Measurements from ENCODE around the gene TOLLIP. TPM values are rescaled to one million over a fixed set of nuclear protein-coding genes. Genes with fewer than 3 reads are reported as not detected.
"Not testable (repeated sequence)": the region's sequence is repeated elsewhere in the genome, so short reads cannot be mapped to it uniquely, and the experiment has no call there.

Gene TOLLIP
- total RNA-seq, 1 donor from 2014 or later: 122 TPM

DNA sequence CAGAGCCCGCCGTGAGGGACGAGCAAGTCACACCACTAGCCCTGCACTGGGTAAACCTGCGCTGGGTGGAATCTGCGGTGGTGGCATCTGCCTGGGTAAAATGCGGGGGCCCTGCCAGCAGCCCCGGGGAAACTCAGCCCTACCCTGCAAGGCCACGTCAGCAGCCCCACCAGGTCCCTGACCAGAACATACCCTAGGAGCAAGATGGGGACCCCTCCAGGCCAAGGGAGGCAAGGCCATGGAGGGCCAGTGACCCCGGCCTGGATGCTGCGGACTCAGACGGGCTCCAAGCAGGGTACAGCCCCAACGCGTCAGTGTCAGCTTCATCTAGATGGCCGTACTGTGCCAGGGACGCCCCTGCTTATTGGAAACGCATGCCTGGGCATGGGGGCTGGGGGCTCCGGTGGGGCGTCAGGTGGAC lies 26.3 kb downstream of the TOLLIP start:
- no peak for DNase-seq (ENCODE audit: low spot score)

DNA sequence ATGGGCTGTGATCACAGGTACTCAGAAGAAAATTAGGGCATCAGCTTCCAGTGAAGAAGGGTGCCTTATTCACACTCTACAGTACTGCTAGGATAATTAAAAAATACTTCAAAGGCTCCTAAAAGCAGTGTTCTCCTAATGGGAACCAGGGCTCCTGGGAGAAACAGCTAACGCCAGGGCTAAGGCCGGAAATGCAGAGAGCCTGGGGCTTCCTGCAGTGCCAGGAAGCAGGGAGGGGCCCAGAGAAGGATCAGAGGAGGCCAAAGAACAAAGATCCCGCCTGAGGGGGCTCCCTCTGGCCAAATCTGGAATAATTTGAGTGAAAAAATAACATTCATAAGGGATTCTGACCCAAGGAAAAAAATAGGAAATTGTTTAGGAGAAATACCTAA lies 27.5 kb downstream of the TOLLIP start:
- DNase-seq (ENCODE audit: low spot score): no peak

DNA sequence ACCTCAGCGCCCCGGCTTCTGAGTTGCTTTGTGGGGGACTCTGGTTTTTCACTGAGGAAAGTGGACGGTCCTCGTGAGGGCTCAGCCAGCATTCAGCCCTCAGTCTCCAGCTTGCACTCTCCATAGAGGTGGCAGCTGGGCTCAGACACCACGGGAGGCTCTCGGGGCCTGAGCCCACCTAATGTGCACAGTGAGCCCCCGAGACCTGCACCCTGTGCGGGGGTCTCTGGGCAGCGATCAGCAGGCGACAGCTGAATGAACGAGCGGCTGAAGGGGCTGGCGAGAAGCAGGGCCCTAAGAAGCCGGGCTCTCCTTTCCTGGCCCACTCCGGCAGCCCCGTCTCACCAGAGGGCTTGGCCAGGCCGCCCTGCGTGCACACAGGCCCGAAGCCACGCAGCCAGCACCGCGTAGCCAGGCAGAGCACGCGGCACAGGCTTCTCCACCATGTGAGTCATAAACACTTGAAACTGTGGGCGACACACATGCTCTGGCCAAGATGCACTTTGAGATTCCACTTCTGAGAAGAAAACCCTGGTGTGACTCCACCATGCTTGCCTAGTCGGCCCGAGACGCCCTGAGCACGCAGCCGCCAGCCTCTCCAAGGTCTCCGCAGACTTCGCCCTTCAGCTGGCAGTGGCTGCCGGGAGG lies 28.0 kb downstream of the TOLLIP start:
- DNase-seq (ENCODE audit: low spot score): no peak

DNA sequence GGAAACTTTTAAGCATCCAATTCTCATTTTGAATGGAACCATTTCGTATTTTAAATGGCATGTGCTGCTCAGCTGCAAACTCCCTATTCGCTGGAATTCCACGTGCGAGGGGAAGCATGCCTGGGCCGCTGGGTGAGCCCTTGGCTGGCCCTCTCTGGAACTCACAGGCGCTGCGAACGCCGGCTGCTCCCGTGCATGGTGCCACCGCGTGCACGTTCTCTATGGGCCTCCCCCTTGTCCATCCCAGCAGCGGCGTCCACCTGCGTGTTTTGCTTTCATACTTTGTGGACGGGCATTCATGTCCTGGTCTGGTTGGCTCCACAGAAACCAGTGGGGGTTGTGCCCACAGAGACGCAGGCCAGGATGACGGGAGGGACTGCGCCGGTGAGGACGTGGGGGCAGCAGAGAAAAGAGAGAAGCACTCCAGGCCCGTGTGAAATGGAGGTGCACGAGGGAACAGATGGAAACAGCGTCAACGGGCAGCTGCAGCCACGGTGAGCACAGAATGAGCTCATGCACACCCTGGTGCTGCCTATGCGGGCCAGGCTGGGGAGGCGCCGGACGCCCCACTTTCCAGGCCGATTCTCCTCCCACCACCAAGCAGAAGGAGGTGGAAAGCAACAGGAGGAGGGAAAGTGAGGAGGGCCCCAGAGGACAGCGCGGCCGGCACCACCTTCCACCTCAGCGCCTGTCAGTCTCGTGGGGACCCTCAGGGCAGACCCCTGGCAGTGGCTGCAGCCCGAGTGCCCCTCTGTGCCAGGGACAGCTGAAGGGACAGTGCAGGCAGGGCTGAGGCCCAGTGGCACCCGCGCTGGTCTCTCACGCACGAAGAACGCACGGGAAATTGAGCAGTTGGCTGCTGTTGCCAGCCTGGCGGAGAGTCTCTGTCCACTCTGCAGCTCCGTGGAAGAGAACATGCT lies 29.1 kb downstream of the TOLLIP start:
- DNase-seq (ENCODE audit: low spot score): no peak

DNA sequence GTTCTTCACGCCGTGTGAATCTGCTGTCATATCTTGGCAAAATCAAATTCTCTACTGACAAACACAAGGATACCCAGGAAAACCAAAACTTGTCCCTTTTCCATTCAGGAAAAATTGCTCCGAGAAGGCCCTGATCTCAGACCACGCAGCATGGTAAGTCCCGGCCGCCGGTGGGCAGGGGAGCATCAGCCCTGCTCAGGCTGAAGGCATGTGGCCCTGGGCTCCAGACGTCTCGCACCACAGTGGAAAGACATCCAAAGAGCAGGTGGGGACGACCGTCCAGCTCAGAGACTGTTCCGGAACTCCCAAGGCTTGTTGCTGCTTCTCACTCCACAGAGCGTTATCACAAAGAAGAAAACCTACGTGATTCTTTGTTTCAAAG lies 29.8 kb downstream of the TOLLIP start:
- no peak for DNase-seq (ENCODE audit: low spot score)

DNA sequence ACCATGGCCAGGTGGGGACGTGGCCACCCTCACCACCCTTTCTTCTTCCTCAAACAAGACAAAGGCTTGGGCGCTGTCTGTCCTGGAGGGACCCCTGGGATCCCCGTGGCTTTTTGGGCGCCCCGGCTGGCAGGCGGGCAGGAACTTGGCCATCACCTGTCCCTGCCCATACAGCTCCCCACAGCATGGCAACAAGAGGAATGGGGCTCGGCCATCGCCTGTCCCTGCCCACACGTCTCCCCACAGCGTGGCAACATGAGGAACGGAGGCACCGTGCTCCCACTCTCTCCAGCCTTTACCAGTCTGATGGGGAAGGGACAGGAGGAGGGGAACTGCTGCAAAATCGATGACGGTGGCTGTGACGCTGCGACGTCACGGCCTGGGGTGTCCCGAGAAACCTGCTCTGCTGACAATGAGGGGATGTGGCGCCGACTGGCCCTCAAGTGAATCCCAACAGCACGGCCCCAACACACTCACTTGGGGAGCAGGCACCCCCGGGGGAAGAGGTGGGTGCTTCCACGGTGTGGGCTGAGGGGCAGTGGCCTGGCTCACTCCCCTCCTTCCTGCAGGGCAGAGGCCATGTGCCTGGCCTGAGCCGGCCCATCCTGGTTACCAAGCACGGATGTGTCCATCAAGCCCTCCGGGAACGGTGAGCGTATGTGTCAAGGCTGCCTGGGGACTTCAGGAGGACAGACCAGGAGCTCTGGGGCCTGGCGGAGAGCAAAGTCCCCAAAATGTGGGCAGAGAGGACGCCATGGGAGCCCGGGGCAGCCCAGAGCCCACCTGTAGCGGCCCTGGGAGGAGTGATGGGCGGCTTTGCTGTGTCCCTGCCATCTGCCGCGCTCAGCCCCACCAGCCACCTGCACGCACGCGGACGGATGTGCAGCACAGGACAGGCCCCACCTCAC lies 30.4 kb downstream of the TOLLIP start:
- DNase-seq (ENCODE audit: low spot score): no peak

DNA sequence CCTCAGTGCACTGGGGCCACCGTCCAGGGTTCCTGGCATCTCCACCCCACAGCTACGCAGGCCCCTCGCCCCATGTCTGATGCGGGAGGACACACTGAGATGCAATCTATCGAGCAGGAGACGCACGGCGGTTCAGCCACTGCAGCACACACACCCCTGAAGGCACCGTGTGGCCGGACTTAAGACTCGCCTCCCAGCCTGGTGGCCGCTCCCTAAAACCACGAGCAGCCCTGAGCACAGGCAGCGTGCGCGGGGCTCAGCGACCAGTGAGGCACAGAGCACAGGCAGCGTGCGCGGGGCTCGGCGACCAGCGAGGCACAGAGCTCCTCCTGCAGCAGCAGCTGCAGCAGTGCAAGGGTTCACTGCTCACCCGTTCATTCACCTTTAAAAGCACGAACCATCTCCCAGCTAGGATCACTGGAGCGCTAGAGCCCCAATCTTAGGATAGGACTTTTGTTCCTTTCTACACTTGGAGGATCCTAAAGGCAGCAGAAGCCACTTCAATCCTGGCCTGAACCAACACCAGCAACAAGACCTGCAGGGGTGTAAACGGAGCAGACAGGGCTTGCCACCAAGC lies 31.4 kb downstream of the TOLLIP start:
- no peak for DNase-seq (ENCODE audit: low spot score)

DNA sequence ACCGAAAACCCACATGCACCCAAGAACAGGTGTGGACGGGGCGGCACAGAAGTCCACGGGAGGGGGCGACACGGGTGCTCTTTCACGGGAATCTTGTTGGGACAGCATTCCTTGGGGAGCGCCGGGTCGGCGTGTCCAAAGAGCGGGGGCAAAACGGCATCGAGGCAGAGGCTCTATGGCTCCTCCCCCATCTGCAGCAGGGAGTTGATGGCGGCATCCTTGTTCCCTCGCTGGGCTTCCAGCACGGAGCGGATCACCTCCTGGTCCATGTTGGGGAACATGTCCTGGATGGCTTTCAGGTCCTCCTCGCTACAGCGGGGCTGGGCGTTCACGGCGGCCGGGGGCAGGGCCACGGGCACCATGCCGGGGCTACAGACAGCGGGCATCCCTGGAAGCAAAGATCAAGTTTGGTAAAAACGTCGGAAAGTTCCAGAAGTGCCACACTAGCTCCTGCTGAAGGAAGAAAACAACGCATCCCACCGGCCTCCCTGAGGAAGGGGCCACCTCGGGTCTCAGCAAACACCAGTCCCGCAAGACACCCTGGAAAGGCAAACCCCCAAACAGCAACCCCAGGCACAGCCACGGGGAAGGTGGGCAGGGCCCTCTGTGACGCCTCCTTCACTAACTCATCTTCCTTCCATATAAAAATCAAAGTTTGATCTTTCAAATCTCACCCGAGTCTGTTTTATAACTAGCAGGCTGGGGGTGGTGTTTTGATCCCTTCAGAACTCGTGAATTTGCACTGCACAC lies 32.4 kb downstream of the TOLLIP start:
- no peak for DNase-seq (ENCODE audit: low spot score)

DNA sequence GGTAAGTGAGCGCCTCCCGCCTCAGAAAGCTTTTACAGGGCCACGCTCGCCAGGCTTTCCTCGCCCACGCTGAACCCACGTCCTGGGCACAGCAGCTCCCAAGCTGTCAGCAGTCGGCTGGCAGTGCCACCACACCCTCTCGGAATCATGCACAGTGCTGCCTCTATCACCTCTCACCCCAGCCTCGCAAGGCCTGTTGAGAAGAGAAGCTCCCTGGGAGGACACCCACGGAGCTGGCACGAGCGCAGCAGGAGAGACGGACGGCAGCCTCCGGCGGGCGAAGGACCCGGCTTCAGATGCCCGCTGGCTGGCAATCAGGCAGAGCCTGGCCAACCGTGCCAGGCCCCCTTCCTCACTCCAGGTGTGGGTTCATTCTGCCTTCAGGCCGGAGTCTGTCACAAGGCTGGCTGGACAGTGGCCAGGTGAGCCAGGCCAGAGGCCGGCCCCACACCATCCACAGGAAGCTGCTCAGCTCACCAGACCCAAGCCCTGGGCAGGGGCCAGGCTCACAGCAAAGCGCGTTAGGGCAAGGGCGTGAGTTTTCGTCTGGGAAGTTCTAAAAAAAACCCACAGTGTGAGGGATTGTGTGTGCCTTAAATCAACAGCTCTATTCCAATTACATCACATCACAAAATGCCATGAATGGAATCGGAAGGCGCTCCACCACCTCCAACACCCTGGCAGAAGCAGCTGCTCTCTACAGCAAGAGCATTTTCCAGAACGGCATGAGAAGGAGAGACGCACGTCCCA lies 33.2 kb downstream of the TOLLIP start:
- no peak for DNase-seq (ENCODE audit: low spot score)

DNA sequence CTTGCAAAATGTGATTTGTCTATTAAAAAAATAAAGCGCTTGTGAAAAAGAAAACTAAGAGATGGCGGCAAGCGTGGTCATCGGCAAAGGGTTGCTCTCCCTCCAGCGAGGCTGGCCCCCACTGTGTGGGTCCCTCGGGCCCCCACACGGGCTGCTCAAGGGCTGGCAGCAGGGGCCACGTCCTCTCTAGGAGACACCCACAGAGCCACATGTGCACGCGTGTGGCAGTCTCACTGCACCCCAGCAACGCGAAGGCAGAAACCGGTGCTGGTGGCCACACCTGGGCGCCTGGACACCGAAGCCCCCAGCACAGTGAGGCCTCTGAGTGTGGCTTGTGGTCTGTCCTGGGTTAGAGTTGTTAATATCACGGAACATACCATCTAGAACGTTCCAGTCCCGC lies 34.4 kb downstream of the TOLLIP start:
- DNase-seq (ENCODE audit: low spot score): no peak

DNA sequence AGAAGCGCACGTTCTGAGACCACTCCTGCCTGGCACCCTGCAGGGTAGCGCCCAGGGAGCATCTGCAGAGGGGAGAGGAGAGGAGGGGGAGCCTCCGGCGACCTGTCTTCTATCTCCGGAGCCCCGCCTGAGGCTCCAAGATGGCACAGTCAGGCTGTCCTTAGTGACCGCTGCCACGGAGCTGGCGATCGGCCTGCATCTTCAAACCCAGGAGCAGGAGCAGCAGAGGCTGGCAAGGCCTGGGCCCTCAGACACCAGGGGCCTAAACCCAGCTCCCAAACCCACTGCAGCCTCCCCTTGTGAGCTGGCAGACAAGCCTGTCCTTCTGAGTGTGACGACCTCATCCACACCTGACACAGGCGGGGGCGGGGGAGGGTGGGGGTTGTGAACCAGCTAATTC lies 34.9 kb downstream of the TOLLIP start:
- no peak for DNase-seq (ENCODE audit: low spot score)

DNA sequence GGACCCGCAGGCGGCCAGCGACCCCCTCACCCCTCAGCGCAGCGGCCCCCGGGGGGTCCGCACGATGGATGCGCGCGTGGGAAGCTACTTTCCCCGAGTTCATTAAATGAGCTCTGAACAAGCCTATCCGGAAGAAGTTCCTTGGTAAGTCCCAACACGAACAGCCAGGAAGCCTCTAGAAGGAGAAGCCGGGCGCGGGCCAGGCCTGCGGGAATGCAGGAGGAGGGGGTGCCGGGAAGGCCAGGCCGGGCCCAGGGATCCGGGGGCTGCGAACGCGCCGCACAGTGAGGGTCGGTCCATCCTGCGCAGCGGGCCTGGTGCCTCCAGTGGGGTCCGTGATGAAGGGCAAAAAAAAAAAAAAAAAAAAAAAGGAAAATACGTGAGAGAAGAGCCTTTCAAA lies 36.9 kb downstream of the TOLLIP start:
- DNase-seq (ENCODE audit: low spot score): no peak

DNA sequence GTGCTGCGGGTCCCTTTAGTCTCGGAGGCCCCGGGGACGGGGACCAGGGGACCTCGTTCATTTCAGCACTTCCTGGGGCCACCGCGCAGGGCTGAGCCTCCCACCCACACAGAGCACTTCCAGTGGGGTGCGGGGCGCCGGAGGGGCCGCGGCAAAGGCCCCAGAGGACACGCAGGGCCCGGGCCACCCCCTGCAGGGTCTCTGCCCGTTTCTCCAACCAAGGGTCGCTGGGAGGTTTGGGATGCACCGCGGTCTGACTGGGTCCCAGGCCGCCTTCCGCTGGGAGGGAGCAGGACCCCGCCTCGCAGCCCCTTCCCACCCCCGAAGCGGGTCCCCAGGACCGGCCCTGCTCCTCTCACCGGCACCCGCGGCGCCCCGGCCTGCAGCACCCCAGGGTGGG lies 37.5 kb downstream of the TOLLIP start:
- DNase-seq (ENCODE audit: low spot score): no peak

DNA sequence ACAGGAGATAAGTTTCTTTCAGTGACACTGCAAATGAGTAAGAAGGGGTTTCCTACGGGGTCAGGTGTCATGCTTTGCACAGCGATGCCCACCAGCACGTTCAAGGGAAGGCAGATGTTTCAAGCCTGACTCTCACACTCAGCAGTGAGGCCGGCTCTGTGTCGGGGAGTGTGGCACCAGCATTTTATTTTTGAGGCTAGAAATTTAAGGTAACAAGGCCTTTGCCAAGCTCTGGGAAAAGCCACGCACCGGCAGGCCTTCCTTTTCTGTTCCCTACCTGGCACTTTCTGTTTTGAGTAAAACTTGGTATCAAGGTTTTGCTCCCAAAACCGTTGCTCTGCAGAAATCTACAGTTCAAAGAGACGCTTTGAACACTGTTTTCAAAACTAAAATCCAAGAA lies 38.0 kb downstream of the TOLLIP start:
- DNase-seq (ENCODE audit: low spot score): no peak

DNA sequence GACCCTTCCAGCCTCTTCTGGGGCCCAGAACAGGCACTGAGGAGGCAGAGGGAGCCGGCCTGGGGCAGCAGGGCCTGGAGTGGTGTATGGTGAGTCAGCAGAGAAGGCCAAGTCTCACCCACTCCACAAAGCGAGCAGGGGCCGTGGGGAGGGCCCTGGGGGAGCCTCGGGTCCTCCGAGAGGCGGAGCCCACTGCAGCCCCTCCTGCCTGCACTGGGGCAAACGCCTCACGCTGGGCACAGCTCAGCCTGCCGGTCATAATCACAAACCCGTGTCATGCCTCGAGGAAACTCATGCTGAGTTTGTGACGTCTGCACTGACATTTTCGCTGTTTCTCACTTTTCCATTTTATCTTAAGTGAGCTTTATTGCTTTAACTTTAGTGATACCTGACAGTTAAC lies 38.4 kb downstream of the TOLLIP start:
- DNase-seq (ENCODE audit: low spot score): no peak

DNA sequence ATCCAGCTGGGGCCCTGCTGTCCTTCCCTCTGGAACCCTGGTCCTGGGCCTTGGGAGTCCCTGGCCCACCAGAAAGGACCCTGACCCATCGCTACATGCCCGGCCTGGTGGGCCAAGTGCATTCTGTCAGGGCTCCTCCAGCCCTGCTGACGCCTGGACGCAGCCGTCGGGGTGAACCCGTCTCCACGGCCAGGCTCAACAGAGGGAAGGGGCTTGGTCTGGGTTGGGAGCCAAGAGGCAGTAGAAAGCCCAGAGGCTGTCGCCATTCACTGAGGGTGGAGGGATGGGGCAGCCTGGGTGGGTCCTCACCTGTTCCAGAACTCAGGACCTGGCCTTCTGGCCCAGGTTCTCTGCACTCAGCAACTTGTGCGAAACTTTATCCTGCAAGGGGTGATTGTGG lies 39.0 kb downstream of the TOLLIP start:
- DNase-seq (ENCODE audit: low spot score): no peak

DNA sequence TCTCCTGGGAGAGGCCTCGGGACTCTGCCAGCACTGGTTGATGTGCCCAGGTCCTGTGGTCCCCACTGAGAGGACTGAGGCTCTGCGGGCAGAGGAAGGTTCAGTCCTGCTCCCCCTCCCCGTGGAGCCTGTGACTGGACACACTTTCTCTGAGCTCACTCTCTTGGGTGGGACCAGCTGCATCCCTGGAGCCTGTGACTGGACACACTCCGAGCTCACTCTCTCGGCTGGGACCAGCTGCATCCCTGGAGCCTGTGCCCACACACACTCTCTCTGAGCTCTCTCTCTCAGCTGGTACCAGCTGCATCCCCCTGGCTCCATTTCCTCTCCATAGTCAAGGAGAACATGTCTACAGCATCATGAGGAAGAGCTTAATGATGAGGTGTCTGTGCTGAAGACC lies 39.5 kb downstream of the TOLLIP start:
- DNase-seq (ENCODE audit: low spot score): no peak

DNA sequence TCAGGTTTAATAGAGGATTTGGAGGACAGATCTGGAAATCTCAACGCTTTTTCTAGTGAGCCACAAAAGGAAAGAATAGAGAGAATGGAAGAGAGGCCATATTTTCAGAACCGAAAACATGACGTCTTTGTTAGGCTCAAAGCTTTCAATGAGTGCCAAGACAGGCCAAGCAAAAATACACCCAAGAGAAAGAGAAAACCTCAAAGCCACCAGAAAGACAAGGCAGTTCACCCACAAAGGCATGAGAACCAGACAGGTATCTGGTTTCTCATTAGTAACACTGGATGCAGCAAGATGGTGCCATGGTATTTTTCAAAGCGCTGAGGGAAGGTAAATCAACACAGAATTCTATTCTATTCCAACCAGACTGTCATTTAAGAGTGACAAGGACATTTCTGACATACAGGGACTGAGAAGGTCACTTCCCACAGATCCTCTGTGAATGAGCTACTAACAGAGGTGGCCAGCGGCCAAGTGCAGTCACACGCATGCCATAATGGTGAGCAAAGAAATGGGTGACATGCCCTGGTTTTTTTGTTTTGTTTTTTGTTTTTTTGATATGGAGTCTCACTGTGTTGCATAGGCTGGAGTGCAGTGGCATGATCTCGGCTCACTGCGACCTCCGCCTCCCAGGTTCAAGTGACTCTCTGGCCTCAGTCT lies 41.9 kb downstream of the TOLLIP start:
- no peak for DNase-seq (ENCODE audit: low spot score)

DNA sequence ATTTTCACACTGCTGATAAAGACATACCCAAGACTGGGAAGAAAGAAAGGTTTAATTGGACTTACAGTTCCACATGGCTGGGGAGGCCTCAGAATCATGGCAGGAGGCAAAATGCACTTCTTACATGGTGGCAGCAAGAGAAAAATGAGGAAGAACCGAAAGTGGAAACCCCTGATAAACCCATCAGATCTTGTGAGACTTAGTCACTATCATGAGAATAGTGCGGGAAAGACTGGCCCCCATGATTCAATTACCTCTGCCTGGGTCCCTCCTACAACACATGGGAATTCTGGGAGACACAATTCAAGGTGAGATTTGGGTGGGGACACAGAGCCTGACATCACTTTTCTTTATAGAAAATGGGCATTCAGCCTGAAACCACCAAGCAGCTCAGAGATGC lies 42.5 kb downstream of the TOLLIP start:
- DNase-seq (ENCODE audit: low spot score): not testable (repeated sequence)

DNA sequence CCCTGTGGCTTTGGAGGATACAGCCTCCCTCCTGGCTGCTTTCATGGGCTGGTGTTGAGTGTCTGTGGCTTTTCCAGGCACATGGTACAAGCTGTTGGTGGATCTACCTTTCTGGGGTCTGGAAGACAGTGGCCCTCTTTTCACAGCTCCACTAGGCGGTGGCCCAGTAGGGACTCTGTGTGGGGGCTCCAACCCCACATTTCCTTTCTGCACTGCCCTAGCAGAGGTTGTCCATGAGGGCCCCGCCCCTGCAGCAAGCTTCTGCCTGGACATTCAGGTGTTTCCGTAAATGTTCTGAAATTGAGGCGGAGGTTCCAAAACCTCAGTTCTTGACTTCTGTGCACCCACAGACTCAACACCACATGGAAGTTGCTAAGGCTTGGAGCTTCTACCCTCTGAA lies 44.0 kb downstream of the TOLLIP start:
- DNase-seq (ENCODE audit: low spot score): not testable (repeated sequence)

Measured in ureter (tissue), 1 donor.